ENCODE measurements around the gene PTPN12.

- TF ChIP-seq, protein P1, sequence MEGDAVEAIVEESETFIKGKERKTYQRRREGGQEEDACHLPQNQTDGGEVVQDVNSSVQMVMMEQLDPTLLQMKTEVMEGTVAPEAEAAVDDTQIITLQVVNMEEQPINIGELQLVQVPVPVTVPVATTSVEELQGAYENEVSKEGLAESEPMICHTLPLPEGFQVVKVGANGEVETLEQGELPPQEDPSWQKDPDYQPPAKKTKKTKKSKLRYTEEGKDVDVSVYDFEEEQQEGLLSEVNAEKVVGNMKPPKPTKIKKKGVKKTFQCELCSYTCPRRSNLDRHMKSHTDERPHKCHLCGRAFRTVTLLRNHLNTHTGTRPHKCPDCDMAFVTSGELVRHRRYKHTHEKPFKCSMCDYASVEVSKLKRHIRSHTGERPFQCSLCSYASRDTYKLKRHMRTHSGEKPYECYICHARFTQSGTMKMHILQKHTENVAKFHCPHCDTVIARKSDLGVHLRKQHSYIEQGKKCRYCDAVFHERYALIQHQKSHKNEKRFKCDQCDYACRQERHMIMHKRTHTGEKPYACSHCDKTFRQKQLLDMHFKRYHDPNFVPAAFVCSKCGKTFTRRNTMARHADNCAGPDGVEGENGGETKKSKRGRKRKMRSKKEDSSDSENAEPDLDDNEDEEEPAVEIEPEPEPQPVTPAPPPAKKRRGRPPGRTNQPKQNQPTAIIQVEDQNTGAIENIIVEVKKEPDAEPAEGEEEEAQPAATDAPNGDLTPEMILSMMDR (IDR thresholded peaks at IDR 0.05), result no peak
- TF ChIP-seq EZH2phosphoT487 (IDR thresholded peaks at IDR 0.05) (no peak), EZH2 (IDR thresholded peaks at IDR 0.05) (no peak)
These were observed 6.1 kb upstream of the PTPN12 start for GRCh38 chr7:77531038-77531437.

Measured in neural progenitor cell (in vitro differentiated cells).